Neural progenitor cell (in vitro differentiated cells): ENCODE data around the gene ZNF423. TPM values are rescaled to one million over a fixed set of nuclear protein-coding genes. Genes with fewer than 3 reads are reported as not detected.

ENCODE experiments used
- DNase-seq: peaks from one replicate; pipeline ENCODE4 v3.0.0-alpha.2; 2016; ENCODE audit warnings: low spot score
- H2AFZ ChIP-seq: fragments of 200-600 bp; sonication (generic); replicated peaks from 2 replicates; pipeline ENCODE4 v1.6.1; 2016; ENCODE audit warnings: antibody characterized with exemption
- H3F3A ChIP-seq: fragments of 200-600 bp; sonication (generic); 2 replicates; pipeline ENCODE4 v1.6.1; 2016; ENCODE audit warnings: antibody characterized with exemption, low read depth
- H3K27ac ChIP-seq: fragments of 200-600 bp; sonication (generic); 2 replicates; pipeline ENCODE4 v1.5.1; 2016; ENCODE audit warnings: mild to moderate bottlenecking
- H3K27me3 ChIP-seq: fragments of 200-600 bp; sonication (generic); 2 replicates; pipeline ENCODE4 v1.6.1; 2016; ENCODE audit warnings: mild to moderate bottlenecking, moderate library complexity
- H3K36me3 ChIP-seq: fragments of 200-600 bp; sonication (generic); 2 replicates; pipeline ENCODE4 v1.5.1; 2016
- H3K4me1 ChIP-seq: fragments of 200-600 bp; sonication (generic); 2 replicates; pipeline ENCODE4 v1.6.1; 2016; ENCODE audit warnings: mixed run types
- H3K4me2 ChIP-seq: fragments of 200-600 bp; sonication (generic); 2 replicates; pipeline ENCODE4 v1.6.1; 2016
- H3K4me3 ChIP-seq: fragments of 200-600 bp; sonication (generic); 2 replicates; pipeline ENCODE4 v1.5.1; 2016
- H3K79me2 ChIP-seq: fragments of 200-600 bp; sonication (generic); 2 replicates; pipeline ENCODE4 v1.6.1; 2016; ENCODE audit warnings: low read depth
- H3K9ac ChIP-seq: fragments of 200-600 bp; sonication (generic); 2 replicates; pipeline ENCODE4 v1.6.1; 2016
- H3K9me3 ChIP-seq: fragments of 200-600 bp; sonication (generic); 2 replicates; pipeline ENCODE4 v1.5.1; 2016; ENCODE audit warnings: low read depth
- H4K20me1 ChIP-seq: fragments of 200-600 bp; sonication (generic); 2 replicates; pipeline ENCODE4 v1.6.1; 2016; ENCODE audit warnings: low read depth
- H3K27ac Mint-ChIP-seq: 3 replicates; pipeline ENCODE4 v1.8.0; 2021; ENCODE audit warnings: mixed read lengths
- H3K27me3 Mint-ChIP-seq: 2 replicates; pipeline ENCODE4 v1.8.0; 2022; ENCODE audit warnings: low read depth, mild to moderate bottlenecking, inconsistent platforms, moderate library complexity, mixed read lengths; ENCODE audit not compliant: insufficient read depth
- H3K36me3 Mint-ChIP-seq: 3 replicates; pipeline ENCODE4 v1.8.0; 2021; ENCODE audit warnings: mixed read lengths
- H3K4me1 Mint-ChIP-seq: 3 replicates; pipeline ENCODE4 v1.8.0; 2021; ENCODE audit warnings: mixed read lengths
- H3K4me3 Mint-ChIP-seq: 3 replicates; pipeline ENCODE4 v1.8.0; 2021; ENCODE audit warnings: mild to moderate bottlenecking, moderate library complexity, mixed read lengths
- H3K9me3 Mint-ChIP-seq: 3 replicates; pipeline ENCODE4 v1.8.0; 2020; ENCODE audit warnings: mixed read lengths
- EZH2 ChIP-seq: fragments of 200-600 bp; sonication (generic); IDR thresholded peaks from 2 replicates; pipeline ENCODE4 v1.6.1; 2017; ENCODE audit warnings: antibody characterized with exemption, mild to moderate bottlenecking, moderate library complexity
- EZH2phosphoT487 ChIP-seq: fragments of 200-600 bp; sonication (generic); IDR thresholded peaks from 2 replicates; pipeline ENCODE4 v1.6.1; 2017; ENCODE audit warnings: antibody characterized with exemption
- total RNA-seq: library from RNA; depleted of rRNA; stranded (reverse); fragments of >200 nt; gene quantifications from 2 replicates; pipeline ENCODE4 v1.2.3, GENCODE V29; 2015; ENCODE audit warnings: low replicate concordance
- TF ChIP-seq, protein P1 (sequence below): fragments of 200-600 bp; sonication (generic); IDR thresholded peaks from 2 replicates; pipeline ENCODE4 v1.5.1; 2017; ENCODE audit warnings: antibody characterized with exemption, mild to moderate bottlenecking

Gene ZNF423
- total RNA-seq, 1 donor from 2014 or later, result 21.9 TPM

DNA sequence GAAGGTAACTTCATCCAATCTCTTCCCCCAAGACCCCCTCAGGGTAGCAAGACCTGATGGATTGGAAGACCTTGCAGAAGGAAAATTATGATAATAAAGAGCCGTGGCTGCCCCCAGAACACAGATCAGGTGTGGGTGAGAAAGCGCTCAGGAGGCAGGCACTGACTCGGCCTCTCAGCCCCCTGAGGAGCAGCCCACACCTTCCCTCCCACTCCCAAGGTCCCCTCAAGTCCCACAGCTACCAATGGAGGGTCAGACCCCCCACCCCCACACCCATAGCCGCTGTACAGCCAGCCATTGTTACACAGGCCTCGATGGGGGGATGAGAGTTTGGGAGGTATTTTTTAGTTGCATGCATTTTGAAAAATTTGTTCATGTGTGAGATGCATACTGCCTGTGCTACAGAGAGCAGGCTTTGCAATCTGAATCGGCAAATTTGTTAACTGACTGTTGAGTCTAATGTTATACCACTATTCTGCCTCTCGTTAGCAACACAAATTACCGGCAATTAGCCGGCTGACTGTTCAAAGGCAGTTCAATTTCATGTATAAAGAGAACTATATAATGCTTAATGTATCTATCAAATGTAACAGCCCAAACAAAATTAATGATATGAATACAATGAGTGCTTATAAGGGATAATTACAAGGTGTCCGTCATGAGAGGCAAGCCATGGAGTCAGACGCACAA is 270.6 kb downstream of the ZNF423 start:
- Histone ChIP-seq H3K4me1 (peaks cover 54% of the 10 kb centered on the region), H3K4me2 (no peak overlapping the region), H2AFZ (no peak overlapping the region), H4K20me1 (peaks cover 31% of the 10 kb centered on the region), H3F3A (no peaks in the 10 kb centered on the region), H3K79me2 (peaks cover 13% of the 10 kb centered on the region), H3K27ac (no peak overlapping the region), H3K27me3 (no peaks in the 10 kb centered on the region), H3K9me3 (no peaks in the 10 kb centered on the region), H3K36me3 (no peaks in the 10 kb centered on the region), H3K9ac (no peak overlapping the region), H3K4me3 (no peak overlapping the region)
- peaks cover 3% of the 10 kb centered on the region for H3K27me3 Mint-ChIP-seq
- no peak overlapping the region for H3K27ac Mint-ChIP-seq
- no peak for DNase-seq
- no peak overlapping the region for H3K4me3 Mint-ChIP-seq
- peaks cover 12% of the 10 kb centered on the region for H3K36me3 Mint-ChIP-seq
- TF ChIP-seq EZH2 (no peak), EZH2phosphoT487 (no peak)
- TF ChIP-seq, protein P1, sequence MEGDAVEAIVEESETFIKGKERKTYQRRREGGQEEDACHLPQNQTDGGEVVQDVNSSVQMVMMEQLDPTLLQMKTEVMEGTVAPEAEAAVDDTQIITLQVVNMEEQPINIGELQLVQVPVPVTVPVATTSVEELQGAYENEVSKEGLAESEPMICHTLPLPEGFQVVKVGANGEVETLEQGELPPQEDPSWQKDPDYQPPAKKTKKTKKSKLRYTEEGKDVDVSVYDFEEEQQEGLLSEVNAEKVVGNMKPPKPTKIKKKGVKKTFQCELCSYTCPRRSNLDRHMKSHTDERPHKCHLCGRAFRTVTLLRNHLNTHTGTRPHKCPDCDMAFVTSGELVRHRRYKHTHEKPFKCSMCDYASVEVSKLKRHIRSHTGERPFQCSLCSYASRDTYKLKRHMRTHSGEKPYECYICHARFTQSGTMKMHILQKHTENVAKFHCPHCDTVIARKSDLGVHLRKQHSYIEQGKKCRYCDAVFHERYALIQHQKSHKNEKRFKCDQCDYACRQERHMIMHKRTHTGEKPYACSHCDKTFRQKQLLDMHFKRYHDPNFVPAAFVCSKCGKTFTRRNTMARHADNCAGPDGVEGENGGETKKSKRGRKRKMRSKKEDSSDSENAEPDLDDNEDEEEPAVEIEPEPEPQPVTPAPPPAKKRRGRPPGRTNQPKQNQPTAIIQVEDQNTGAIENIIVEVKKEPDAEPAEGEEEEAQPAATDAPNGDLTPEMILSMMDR, result no peak
- H3K9me3 Mint-ChIP-seq, result peaks cover 2% of the 10 kb centered on the region
- peaks cover 63% of the 10 kb centered on the region for H3K4me1 Mint-ChIP-seq

DNA sequence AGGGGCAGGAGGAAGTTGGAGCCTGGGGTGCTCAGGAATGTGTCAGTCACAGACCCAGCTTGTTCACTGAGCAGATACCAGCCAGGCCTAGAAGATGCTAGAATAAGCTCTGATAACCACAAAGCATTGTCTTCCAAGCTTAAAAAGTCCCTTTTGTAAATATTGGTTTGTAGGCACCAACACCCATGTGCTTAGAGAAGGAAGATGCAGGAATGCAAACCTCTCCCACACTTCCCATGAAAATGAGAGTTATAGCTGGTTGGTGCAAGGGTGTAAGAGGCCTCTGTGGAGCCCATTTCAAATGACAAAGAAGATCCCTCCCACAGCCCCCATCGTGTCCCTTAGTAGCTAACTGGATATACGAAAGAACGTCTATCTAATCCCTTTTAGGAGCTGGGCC is 272.0 kb downstream of the ZNF423 start:
- Mint-ChIP-seq H3K27me3 (peaks cover 3% of the 10 kb centered on the region), H3K27ac (no peak overlapping the region), H3K4me3 (no peak overlapping the region), H3K9me3 (peaks cover under 1% of the 10 kb centered on the region), H3K4me1 (peaks cover 61% of the 10 kb centered on the region), H3K36me3 (peaks cover 8% of the 10 kb centered on the region)
- H3K4me3 ChIP-seq, result no peak overlapping the region
- no peaks in the 10 kb centered on the region for H3K36me3 ChIP-seq
- H3F3A ChIP-seq, result no peaks in the 10 kb centered on the region
- H2AFZ ChIP-seq, result no peak overlapping the region
- peaks cover 41% of the 10 kb centered on the region for H3K4me1 ChIP-seq
- H3K79me2 ChIP-seq, result peaks cover 21% of the 10 kb centered on the region
- TF ChIP-seq EZH2phosphoT487, result no peak
- no peak for TF ChIP-seq EZH2
- TF ChIP-seq, protein P1, result no peak
- H3K9me3 ChIP-seq, result no peaks in the 10 kb centered on the region
- DNase-seq, result no peak
- no peak overlapping the region for H3K27ac ChIP-seq
- no peak overlapping the region for H3K9ac ChIP-seq
- H3K4me2 ChIP-seq, result no peak overlapping the region
- peaks cover 26% of the 10 kb centered on the region for H4K20me1 ChIP-seq
- H3K27me3 ChIP-seq, result no peaks in the 10 kb centered on the region

DNA sequence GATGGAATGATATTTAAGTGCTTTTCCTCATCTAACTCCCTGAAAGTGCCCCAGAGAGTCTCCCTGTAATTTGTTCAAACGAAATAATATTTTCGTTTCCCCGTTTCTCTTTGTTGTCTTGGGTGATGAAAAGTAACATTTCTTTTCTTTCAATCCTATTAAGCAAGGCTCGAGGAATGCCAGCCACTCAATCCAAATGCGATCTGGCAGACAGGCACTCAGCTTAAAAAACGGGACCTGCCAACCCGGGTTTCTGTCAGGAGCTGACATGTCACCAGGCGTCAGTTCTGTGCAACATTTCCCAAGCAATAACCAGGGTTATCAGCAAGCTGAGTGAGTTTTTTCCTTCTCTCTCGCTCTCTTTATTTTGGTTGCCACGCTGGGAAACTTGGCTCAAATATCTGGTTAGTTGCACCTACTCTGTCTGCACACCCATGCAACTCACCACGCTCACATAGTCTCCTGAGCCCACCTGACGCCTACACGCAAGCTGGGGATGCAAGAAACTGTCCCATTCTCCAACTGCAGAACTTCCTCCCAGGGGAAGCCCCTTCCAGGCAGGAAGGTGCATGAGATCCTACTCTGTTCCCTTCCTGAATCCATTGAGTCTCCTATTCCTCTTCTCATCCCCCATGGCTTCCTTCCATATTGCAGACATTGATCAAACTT is 274.1 kb downstream of the ZNF423 start:
- Mint-ChIP-seq H3K4me1 (peaks cover 59% of the 10 kb centered on the region), H3K9me3 (no peaks in the 10 kb centered on the region), H3K27me3 (no peaks in the 10 kb centered on the region), H3K36me3 (peaks cover 6% of the 10 kb centered on the region), H3K27ac (peak overlapping the region; percentile 3), H3K4me3 (no peak overlapping the region)
- Histone ChIP-seq H2AFZ (no peak overlapping the region), H3K36me3 (no peaks in the 10 kb centered on the region), H3K27ac (no peak overlapping the region), H3K9ac (no peak overlapping the region), H4K20me1 (peaks cover 19% of the 10 kb centered on the region), H3K4me1 (peaks cover 41% of the 10 kb centered on the region), H3K79me2 (peaks cover 15% of the 10 kb centered on the region), H3K27me3 (no peaks in the 10 kb centered on the region), H3K9me3 (no peaks in the 10 kb centered on the region), H3F3A (no peaks in the 10 kb centered on the region), H3K4me2 (no peak overlapping the region), H3K4me3 (no peak overlapping the region)
- no peak for DNase-seq
- TF ChIP-seq EZH2 (no peak), EZH2phosphoT487 (no peak)
- TF ChIP-seq, protein P1, result no peak
